Lung (tissue), 12 donors: ENCODE data around the gene ANO2. TPM values are rescaled to one million over a fixed set of nuclear protein-coding genes. Genes with fewer than 3 reads are reported as not detected.

Experiments used
- ATAC-seq: fragments of 200-7000 bp; cut with Tn5 transposase; one replicate; pipeline ENCODE4 v1.9.1; 2020; ENCODE audit warnings: moderate number of reproducible peaks; ENCODE audit not compliant: insufficient read depth, low FRiP score
- DNase-seq, 3 donors: peaks; one replicate each; pipeline ENCODE4 v3.0.0-alpha.2; 2013 to 2017
- H3K27ac ChIP-seq, 2 donors: one replicate each; pipeline ENCODE4 v1.5.1; 2013; ENCODE audit warnings: mild to moderate bottlenecking in 2 of 2, moderate library complexity in 2 of 2, control low read depth in 1 of 2, inconsistent platforms in 1 of 2, low read depth in 1 of 2, low read length in 1 of 2
- H3K27me3 ChIP-seq, 3 donors: one replicate each; pipeline ENCODE4 v1.5.1; 2013; ENCODE audit warnings: low read length in 2 of 3; ENCODE audit not compliant: control insufficient read depth in 3 of 3, insufficient read depth in 3 of 3
- H3K36me3 ChIP-seq, 4 donors: one replicate each; pipeline ENCODE4 v1.5.1; 2013; ENCODE audit warnings: low read length in 4 of 4, mild to moderate bottlenecking in 1 of 4, moderate library complexity in 1 of 4; ENCODE audit not compliant: control insufficient read depth in 4 of 4, insufficient read depth in 4 of 4
- H3K4me1 ChIP-seq, 5 donors: one replicate each; pipeline ENCODE4 v1.5.1; 2013; ENCODE audit warnings: low read length in 5 of 5, mild to moderate bottlenecking in 2 of 5, moderate library complexity in 1 of 5; ENCODE audit not compliant: control insufficient read depth in 5 of 5, insufficient read depth in 5 of 5
- H3K4me3 ChIP-seq: one replicate; pipeline ENCODE4 v1.5.1; 2013; ENCODE audit warnings: mild to moderate bottlenecking, control low read depth, moderate library complexity
- H3K9ac ChIP-seq, 2 donors: one replicate each; pipeline ENCODE4 v1.5.1; 2013; ENCODE audit warnings: low read length in 2 of 2, control low read depth in 1 of 2; ENCODE audit not compliant: insufficient read depth in 1 of 2
- H3K9me3 ChIP-seq, 4 donors: one replicate each; pipeline ENCODE4 v1.5.1; 2013; ENCODE audit warnings: low read length in 3 of 4, mild to moderate bottlenecking in 1 of 4, moderate library complexity in 1 of 4; ENCODE audit not compliant: control insufficient read depth in 4 of 4, insufficient read depth in 3 of 4
- WGBS, 2 donors: extraction: QIAGEN DNeasy Blood & Tissue Kit; methylation state at CpG; one replicate each; pipeline ENCODE4 v1.1.7; 2013; 5-methylcytosine and 5-hydroxymethylcytosine counted together
- polyA plus RNA-seq, 2 donors: library from polyadenylated mRNA; stranded (reverse); fragments of 200-250 nt; gene quantifications; one replicate each; pipeline ENCODE4 v1.2.1, GENCODE V29; 2013
- total RNA-seq, 2 donors: library from RNA; depleted of rRNA in 1 of 2; stranded (reverse); fragments of >200 nt in 1 of 2; gene quantifications; one replicate each; pipeline ENCODE4 v1.2.1, GENCODE V29; 2014 to 2021
- TF ChIP-seq, protein P1 (sequence below): IDR thresholded peaks from 2 replicates; pipeline ENCODE4 v1.5.1; 2012; ENCODE audit warnings: mild to moderate bottlenecking; ENCODE audit errors: control extremely low read depth, extremely low read depth
- donor health status: control.
- donor health status: control.
- donor health status: Bipolar disorder and iron deficiency.
- donor health status: healthy.
- donor health status: DM: yes; HTN: yes; CAD: no.

ANO2 gene
- total and polyA plus RNA-seq, 4 donors: 5.9 to 11.3 (median 7.4) TPM

- DNase-seq (no peak), ATAC-seq (no peak)
- Histone ChIP-seq H3K9me3 (no peaks in the 10 kb centered on the region), H3K27ac (no peak overlapping the region), H3K4me3 (no peak overlapping the region), H3K4me1 (peaks cover 0 to 2% (median 0%) of the 10 kb centered on the region in 5 donors), H3K9ac (no peak overlapping the region), H3K36me3 (no peaks in the 10 kb centered on the region), H3K27me3 (no peaks in the 10 kb centered on the region)
- WGBS, 2 donors: 93 to 94% methylated on average over 7 of the region's 7 CpGs
- TF ChIP-seq, protein P1, sequence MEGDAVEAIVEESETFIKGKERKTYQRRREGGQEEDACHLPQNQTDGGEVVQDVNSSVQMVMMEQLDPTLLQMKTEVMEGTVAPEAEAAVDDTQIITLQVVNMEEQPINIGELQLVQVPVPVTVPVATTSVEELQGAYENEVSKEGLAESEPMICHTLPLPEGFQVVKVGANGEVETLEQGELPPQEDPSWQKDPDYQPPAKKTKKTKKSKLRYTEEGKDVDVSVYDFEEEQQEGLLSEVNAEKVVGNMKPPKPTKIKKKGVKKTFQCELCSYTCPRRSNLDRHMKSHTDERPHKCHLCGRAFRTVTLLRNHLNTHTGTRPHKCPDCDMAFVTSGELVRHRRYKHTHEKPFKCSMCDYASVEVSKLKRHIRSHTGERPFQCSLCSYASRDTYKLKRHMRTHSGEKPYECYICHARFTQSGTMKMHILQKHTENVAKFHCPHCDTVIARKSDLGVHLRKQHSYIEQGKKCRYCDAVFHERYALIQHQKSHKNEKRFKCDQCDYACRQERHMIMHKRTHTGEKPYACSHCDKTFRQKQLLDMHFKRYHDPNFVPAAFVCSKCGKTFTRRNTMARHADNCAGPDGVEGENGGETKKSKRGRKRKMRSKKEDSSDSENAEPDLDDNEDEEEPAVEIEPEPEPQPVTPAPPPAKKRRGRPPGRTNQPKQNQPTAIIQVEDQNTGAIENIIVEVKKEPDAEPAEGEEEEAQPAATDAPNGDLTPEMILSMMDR: no peak
Measured at GRCh38 chr12:5730962-5731361, 214.1 kb downstream of the ANO2 start.

GRCh38 chr12:5723711-5724252 is 221.3 kb downstream of the ANO2 start:
- no peak overlapping the region for H3K9ac ChIP-seq
- no peak for DNase-seq
- TF ChIP-seq, protein P1: no peak
- H3K4me3 ChIP-seq: no peak overlapping the region
- WGBS, 2 donors: 84 to 93% methylated on average over 4 of the region's 4 CpGs
- H3K36me3 ChIP-seq: no peaks in the 10 kb centered on the region
- no peak for ATAC-seq
- H3K27ac ChIP-seq: no peak overlapping the region
- peaks cover 0 to 6% (median 0%) of the 10 kb centered on the region in 5 donors for H3K4me1 ChIP-seq
- H3K9me3 ChIP-seq: no peaks in the 10 kb centered on the region
- H3K27me3 ChIP-seq: no peaks in the 10 kb centered on the region

DNA sequence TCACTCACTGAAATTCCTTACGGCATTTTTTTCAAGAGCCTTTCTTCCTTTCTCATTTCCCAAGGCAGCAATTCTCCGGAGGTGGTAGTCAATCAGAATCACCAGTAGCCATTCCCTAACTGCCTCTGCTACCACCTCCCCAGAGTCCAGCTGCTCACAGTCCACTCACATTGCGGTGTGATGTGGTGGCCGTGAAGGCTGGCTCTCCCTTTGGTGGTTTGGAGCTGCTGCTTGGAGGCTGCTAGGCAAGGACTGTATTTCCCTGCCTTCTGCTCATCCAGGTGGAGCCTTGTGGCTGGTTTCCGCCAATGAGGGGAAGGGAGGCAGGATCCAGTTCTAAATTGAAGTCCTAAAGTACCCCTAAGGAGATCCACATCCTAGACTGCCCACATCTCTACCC is 222.0 kb downstream of the ANO2 start:
- no peak for DNase-seq
- Histone ChIP-seq H3K27me3 (no peaks in the 10 kb centered on the region), H3K9me3 (no peaks in the 10 kb centered on the region), H3K36me3 (no peaks in the 10 kb centered on the region), H3K4me3 (no peak overlapping the region), H3K27ac (no peak overlapping the region), H3K9ac (no peak overlapping the region), H3K4me1 (peaks cover 0 to 11% (median 0%) of the 10 kb centered on the region in 5 donors)
- TF ChIP-seq, protein P1: no peak
- no peak for ATAC-seq
- 85 to 92% methylated on average over 5 of the region's 5 CpGs for WGBS, 2 donors

DNA sequence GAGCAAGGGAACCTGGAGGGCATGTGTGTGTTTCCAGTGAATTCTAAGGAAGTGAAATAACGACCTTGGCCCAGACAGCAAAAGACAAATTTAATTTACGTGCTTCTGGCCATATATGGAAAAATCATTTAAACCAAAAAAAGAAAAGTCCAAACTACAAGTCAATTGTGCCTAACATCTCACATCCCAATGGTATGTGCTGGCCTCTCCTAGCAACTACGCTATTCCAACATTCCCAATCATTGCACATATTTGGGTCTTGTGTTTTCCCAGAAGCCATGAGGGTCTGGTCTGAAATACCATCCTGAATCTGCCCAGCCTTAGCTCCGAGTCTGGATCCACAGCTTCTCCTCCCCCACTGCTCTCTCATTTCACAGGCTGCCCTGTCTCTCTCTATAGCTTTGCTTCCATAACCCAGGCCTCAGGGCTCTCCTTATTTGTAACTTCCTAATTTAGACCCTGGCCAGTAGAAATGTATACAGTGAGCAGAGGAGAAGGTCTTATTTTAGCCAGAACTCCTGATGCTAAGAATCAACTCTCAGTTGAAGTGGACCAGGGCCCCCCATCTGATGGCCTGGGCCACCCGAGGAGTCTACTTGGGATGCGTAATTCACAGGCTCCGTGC is 224.6 kb downstream of the ANO2 start:
- Histone ChIP-seq H3K4me3 (no peak overlapping the region), H3K9ac (no peak overlapping the region), H3K9me3 (peaks cover 0 to 1% (median 0%) of the 10 kb centered on the region in 4 donors), H3K27me3 (no peaks in the 10 kb centered on the region), H3K36me3 (no peaks in the 10 kb centered on the region), H3K4me1 (peaks cover 0 to 12% (median 0%) of the 10 kb centered on the region in 5 donors), H3K27ac (no peak overlapping the region)
- ATAC-seq (no peak), DNase-seq (no peak)
- TF ChIP-seq, protein P1: no peak
- WGBS, 2 donors: 85 to 88% methylated on average over 7 of the region's 7 CpGs
